HCT116 (cell line): ENCODE data around the gene CSRP1.

Source experiments
- EZH2 ChIP-seq: fragments of 200-600 bp; sonication (generic); IDR thresholded peaks from 2 replicates; pipeline ENCODE4 v1.6.1; 2017; ENCODE audit warnings: antibody characterized with exemption, mixed run types
- POLR2A ChIP-seq: IDR thresholded peaks from 2 replicates; pipeline ENCODE4 v1.7.0; 2011; ENCODE audit warnings: borderline replicate concordance; ENCODE audit not compliant: insufficient read depth, insufficient read length; ENCODE audit errors: extremely low read depth
- REST ChIP-seq: IDR thresholded peaks from 2 replicates; pipeline ENCODE4 v1.6.1; 2012; ENCODE audit warnings: low read depth
- ZNF274 ChIP-seq: fragments of 200-500 bp; sonication (Bioruptor generic); IDR thresholded peaks from 2 replicates; pipeline ENCODE4 v1.6.1; 2014; ENCODE audit warnings: mild to moderate bottlenecking, low read depth, low read length, inconsistent platforms
- TF ChIP-seq, protein P1 (sequence below), 3 experiments: fragments of 200-600 bp in 1 of 3; sonication (generic) in 1 of 3; IDR thresholded peaks in 2 of 3; conservative IDR thresholded peaks in 1 of 3; 2 replicates each; pipeline ENCODE4 v1.5.1; 2012 to 2017; ENCODE audit warnings: low read depth in 2 of 3, low read length in 2 of 3, antibody characterized with exemption in 1 of 3, borderline replicate concordance in 1 of 3, control low read depth in 1 of 3, mild to moderate bottlenecking in 1 of 3, mixed read lengths in 1 of 3, mixed run types in 1 of 3, moderate library complexity in 1 of 3; ENCODE audit not compliant: insufficient read depth in 1 of 3
- TF ChIP-seq, protein P2 (sequence below): IDR thresholded peaks from 2 replicates; pipeline ENCODE4 v1.6.1; 2012

- TF ChIP-seq, protein P1, sequence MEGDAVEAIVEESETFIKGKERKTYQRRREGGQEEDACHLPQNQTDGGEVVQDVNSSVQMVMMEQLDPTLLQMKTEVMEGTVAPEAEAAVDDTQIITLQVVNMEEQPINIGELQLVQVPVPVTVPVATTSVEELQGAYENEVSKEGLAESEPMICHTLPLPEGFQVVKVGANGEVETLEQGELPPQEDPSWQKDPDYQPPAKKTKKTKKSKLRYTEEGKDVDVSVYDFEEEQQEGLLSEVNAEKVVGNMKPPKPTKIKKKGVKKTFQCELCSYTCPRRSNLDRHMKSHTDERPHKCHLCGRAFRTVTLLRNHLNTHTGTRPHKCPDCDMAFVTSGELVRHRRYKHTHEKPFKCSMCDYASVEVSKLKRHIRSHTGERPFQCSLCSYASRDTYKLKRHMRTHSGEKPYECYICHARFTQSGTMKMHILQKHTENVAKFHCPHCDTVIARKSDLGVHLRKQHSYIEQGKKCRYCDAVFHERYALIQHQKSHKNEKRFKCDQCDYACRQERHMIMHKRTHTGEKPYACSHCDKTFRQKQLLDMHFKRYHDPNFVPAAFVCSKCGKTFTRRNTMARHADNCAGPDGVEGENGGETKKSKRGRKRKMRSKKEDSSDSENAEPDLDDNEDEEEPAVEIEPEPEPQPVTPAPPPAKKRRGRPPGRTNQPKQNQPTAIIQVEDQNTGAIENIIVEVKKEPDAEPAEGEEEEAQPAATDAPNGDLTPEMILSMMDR (IDR thresholded peaks at IDR 0.05 in 2 of 3, conservative IDR thresholded peaks at IDR 0.05 in 1 of 3; ENCODE audit: borderline replicate concordance in 1 of 3, insufficient read depth in 1 of 3, low read depth in 2 of 3, low read length in 2 of 3), result no peak
- no peak for TF ChIP-seq EZH2
- no peak for TF ChIP-seq POLR2A
- TF ChIP-seq, protein P2, sequence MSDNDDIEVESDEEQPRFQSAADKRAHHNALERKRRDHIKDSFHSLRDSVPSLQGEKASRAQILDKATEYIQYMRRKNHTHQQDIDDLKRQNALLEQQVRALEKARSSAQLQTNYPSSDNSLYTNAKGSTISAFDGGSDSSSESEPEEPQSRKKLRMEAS, result no peak
- TF ChIP-seq ZNF274, result no peak
- no peak for TF ChIP-seq REST
Measured at GRCh38 chr1:201491896-201492511, 14.9 kb downstream of the CSRP1 start.
